CD14-positive monocyte (primary cell): ENCODE measurements around the gene STAT6. TPM values are rescaled to one million over a fixed set of nuclear protein-coding genes. Genes with fewer than 3 reads are reported as not detected.
"Not testable (repeated sequence)": the region's sequence is repeated elsewhere in the genome, so short reads cannot be mapped to it uniquely, and the experiment has no call there.

ENCODE experiments used
- DNase-seq, 3 donors: peaks; one replicate each; pipeline ENCODE4 v3.0.0-alpha.2; 2011 to 2022
- H2AFZ ChIP-seq: 2 replicates; pipeline ENCODE4 v1.6.0; 2012; ENCODE audit warnings: mild to moderate bottlenecking, low read depth, low read length, inconsistent platforms; ENCODE audit not compliant: insufficient read depth, poor library complexity, severe bottlenecking
- H3K27ac ChIP-seq, 2 donors: 1 replicate in 1 of 2; 2 replicates in 1 of 2; pipeline ENCODE4 v1.5.1; 2012 to 2013; ENCODE audit warnings: low read length in 2 of 2, control low read depth in 1 of 2, inconsistent platforms in 1 of 2, low read depth in 1 of 2, mild to moderate bottlenecking in 1 of 2
- H3K27me3 ChIP-seq, 2 donors: one replicate each; pipeline versions ENCODE4 v1.6.0 to v1.6.1; 2011 to 2013; ENCODE audit warnings: low read length in 2 of 2; ENCODE audit not compliant: control insufficient read depth in 2 of 2, insufficient read depth in 2 of 2
- H3K36me3 ChIP-seq, 2 donors: replicated peaks in 1 of 2; 1 replicate in 1 of 2; 2 replicates in 1 of 2; pipeline versions ENCODE4 v1.5.1 to v1.6.1; 2012 to 2013; ENCODE audit warnings: low read length in 2 of 2, control low read depth in 1 of 2, inconsistent platforms in 1 of 2, mild to moderate bottlenecking in 1 of 2; ENCODE audit not compliant: insufficient read depth in 2 of 2, control insufficient read depth in 1 of 2
- H3K4me1 ChIP-seq, 2 donors: 1 replicate in 1 of 2; 2 replicates in 1 of 2; pipeline versions ENCODE4 v1.5.1 to v1.6.1; 2012 to 2013; ENCODE audit warnings: low read length in 2 of 2, control low read depth in 1 of 2, inconsistent platforms in 1 of 2, mild to moderate bottlenecking in 1 of 2, moderate library complexity in 1 of 2; ENCODE audit not compliant: insufficient read depth in 2 of 2, control insufficient read depth in 1 of 2
- H3K4me2 ChIP-seq: replicated peaks from 2 replicates; pipeline ENCODE3; 2012; ENCODE audit warnings: low read length, moderate library complexity, mild to moderate bottlenecking; ENCODE audit not compliant: poor library complexity, severe bottlenecking; ENCODE audit errors: extremely low read depth
- H3K4me3 ChIP-seq, 3 experiments: fragments of 200-600 bp in 1 of 3; sonication (generic) in 1 of 3; replicated peaks in 1 of 3; 1 replicate in 2 of 3; 2 replicates in 1 of 3; pipeline ENCODE4 v1.5.1; 2011 to 2013; ENCODE audit warnings: low read length in 3 of 3, mild to moderate bottlenecking in 3 of 3, control low read depth in 2 of 3, low read depth in 2 of 3, inconsistent platforms in 1 of 3, moderate library complexity in 1 of 3
- H3K79me2 ChIP-seq: 2 replicates; pipeline ENCODE4 v1.6.0; 2012; ENCODE audit warnings: mild to moderate bottlenecking, control low read depth, inconsistent platforms, low read length, moderate library complexity; ENCODE audit not compliant: insufficient read depth
- H3K9ac ChIP-seq: 2 replicates; pipeline ENCODE4 v1.6.0; 2017; ENCODE audit warnings: low read length, mild to moderate bottlenecking; ENCODE audit not compliant: insufficient read depth, poor library complexity, severe bottlenecking
- H3K9me3 ChIP-seq, 2 donors: replicated peaks in 1 of 2; 1 replicate in 1 of 2; 2 replicates in 1 of 2; pipeline versions ENCODE4 v1.5.1 to v1.6.1; 2012 to 2013; ENCODE audit warnings: low read length in 2 of 2, control low read depth in 1 of 2; ENCODE audit not compliant: control insufficient read depth in 1 of 2, insufficient read depth in 1 of 2
- H4K20me1 ChIP-seq: 2 replicates; pipeline ENCODE4 v1.6.0; 2012; ENCODE audit warnings: mild to moderate bottlenecking, low read length, control low read depth, moderate library complexity; ENCODE audit not compliant: insufficient read depth
- H3K27ac Mint-ChIP-seq, 7 donors: one replicate each; pipeline ENCODE4 v1.8.0; 2020; ENCODE audit warnings: mild to moderate bottlenecking in 7 of 7, mixed read lengths in 7 of 7, moderate library complexity in 6 of 7, inconsistent platforms in 2 of 7
- H3K27me3 Mint-ChIP-seq, 3 donors: one replicate each; pipeline ENCODE4 v1.8.0; 2021 to 2022; ENCODE audit warnings: low read depth in 3 of 3, mild to moderate bottlenecking in 3 of 3, mixed read lengths in 3 of 3, moderate library complexity in 3 of 3, inconsistent platforms in 1 of 3
- H3K36me3 Mint-ChIP-seq, 2 donors: one replicate each; pipeline ENCODE4 v1.8.0; 2020; ENCODE audit warnings: mixed read lengths in 2 of 2, inconsistent platforms in 1 of 2, mild to moderate bottlenecking in 1 of 2
- H3K4me1 Mint-ChIP-seq: one replicate; pipeline ENCODE4 v1.8.0; 2020; ENCODE audit warnings: mild to moderate bottlenecking, mixed read lengths
- H3K4me3 Mint-ChIP-seq, 2 donors: one replicate each; pipeline ENCODE4 v1.8.0; 2020; ENCODE audit warnings: mild to moderate bottlenecking in 2 of 2, mixed read lengths in 2 of 2, moderate library complexity in 1 of 2
- H3K9me3 Mint-ChIP-seq, 7 donors: one replicate each; pipeline ENCODE4 v1.8.0; 2020 to 2022; ENCODE audit warnings: mixed read lengths in 7 of 7, mild to moderate bottlenecking in 6 of 7, moderate library complexity in 6 of 7, inconsistent platforms in 2 of 7
- WGBS: methylation state at CpG from one replicate; pipeline ENCODE4 v1.1.5; 2013; ENCODE audit warnings: missing lambda C conversion rate; ENCODE audit not compliant: insufficient coverage; 5-methylcytosine and 5-hydroxymethylcytosine counted together
- intact Hi-C, 2 donors: fragments of 100-400 bp; cut with micrococcal nuclease; formaldehyde crosslinking; loops; one replicate each; pipeline versions ENCODE4 v1.15.0 to v1.15.1; 2023
- polyA plus RNA-seq, 3 donors: library from polyadenylated mRNA; depleted of rRNA in 1 of 3; unstranded in 2 of 3; stranded (reverse) in 1 of 3; fragments of 300-500 nt in 2 of 3; fragments of >200 nt in 1 of 3; fragmentation: Illumina TruSeq in 2 of 3; gene quantifications; 1 replicate in 2 of 3; 2 replicates in 1 of 3; pipeline ENCODE4 v1.2.3, GENCODE V29; 2012 to 2021
- TF ChIP-seq, protein P1 (sequence below): fragments of 200-600 bp; IDR thresholded peaks from one replicate; pipeline ENCODE4 v1.8.0; 2022; ENCODE audit warnings: antibody characterized with exemption, mild to moderate bottlenecking

The STAT6 gene
- polyA plus RNA-seq, 3 donors = 132 to 637 (median 154) TPM

DNA sequence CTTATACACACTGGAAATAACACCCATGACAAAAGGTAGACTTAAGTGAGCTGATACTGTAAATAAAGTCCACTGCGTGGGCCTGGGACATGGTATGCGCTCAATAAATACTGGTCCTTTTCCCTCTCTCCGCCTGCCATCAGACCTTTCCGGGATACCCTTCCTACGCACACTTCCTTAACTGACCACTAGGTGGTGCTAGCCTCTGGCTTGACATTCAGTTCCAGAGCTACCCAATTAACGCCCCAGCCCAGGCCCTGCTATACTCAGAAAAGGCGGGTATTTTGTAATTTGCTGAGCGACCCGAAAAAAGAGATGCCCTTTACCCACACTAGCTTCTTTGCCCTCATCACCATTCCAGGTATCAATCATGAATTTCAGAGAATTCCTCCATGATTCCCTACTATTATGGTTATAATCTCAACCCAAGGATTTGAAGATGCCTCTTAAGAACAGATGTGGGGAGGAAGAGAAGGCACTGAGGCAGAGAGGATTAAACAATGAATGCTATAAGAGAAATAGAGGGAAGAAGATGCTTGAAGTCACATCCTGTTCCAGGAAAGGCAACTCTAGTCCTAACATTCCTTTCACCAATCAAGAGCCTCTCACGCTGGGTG, 13.2 kb upstream of the STAT6 start:
- 5% methylated on average over 9 of the region's 10 CpGs for WGBS

DNA sequence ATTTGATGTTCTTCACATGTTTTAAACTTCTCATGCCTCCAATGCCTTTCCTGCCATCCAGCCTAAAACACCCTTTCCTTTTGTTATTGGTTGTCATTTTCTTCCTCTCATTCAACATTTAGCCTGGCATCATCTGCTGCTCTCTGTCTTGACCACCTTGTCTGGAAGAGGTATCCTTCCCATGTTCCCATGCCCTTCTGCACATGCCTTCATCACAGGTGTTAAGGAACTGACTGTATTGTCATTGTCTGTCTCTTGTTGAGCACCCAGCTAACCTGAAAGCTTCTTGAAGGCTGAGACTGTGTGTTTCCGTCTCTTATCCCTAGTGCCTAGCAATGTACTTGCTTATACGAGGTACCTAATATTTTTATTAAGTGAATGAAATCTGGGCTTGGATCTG, 12.7 kb upstream of the STAT6 start:
- WGBS = no CpG with 5 or more reads among the region's 2 CpGs
- intact Hi-C loops = loop anchor here (1.0 to 5.0 kb wide), 2 partner anchors 48 to 52 kb away; no protein-coding TSS in a partner anchor

More for the DNA sequence above, 13.2 kb upstream of the STAT6 start:
- intact Hi-C loops = loop anchor here (1.0 to 5.0 kb wide), 2 partner anchors 48 to 52 kb away; no protein-coding TSS in a partner anchor
- Mint-ChIP-seq H3K27ac (peak overlapping the region in 1 of 7 donors; percentile 48), H3K27me3 (peaks cover 5 to 28% (median 24%) of the 10 kb centered on the region in 3 donors), H3K4me1 (peaks cover 16% of the 10 kb centered on the region), H3K9me3 (peaks cover 0 to 8% (median 3%) of the 10 kb centered on the region in 7 donors), H3K36me3 (peaks cover 0 to 1% of the 10 kb centered on the region in 2 donors), H3K4me3 (peak overlapping the region; percentile 34 to 54)
- Histone ChIP-seq H3K27ac (no peak overlapping the region), H3K79me2 (peaks cover 9% of the 10 kb centered on the region), H3K4me2 (no peak overlapping the region), H3K9ac (no peak overlapping the region), H4K20me1 (no peaks in the 10 kb centered on the region), H3K36me3 (no peaks in the 10 kb centered on the region), H3K27me3 (peaks cover 0 to 16% of the 10 kb centered on the region in 2 donors), H3K4me3 (no peak overlapping the region), H3K4me1 (peaks cover 13 to 21% of the 10 kb centered on the region in 2 donors), H2AFZ (no peak overlapping the region), H3K9me3 (peaks cover 0 to 3% of the 10 kb centered on the region in 2 donors)
- TF ChIP-seq, protein P1, sequence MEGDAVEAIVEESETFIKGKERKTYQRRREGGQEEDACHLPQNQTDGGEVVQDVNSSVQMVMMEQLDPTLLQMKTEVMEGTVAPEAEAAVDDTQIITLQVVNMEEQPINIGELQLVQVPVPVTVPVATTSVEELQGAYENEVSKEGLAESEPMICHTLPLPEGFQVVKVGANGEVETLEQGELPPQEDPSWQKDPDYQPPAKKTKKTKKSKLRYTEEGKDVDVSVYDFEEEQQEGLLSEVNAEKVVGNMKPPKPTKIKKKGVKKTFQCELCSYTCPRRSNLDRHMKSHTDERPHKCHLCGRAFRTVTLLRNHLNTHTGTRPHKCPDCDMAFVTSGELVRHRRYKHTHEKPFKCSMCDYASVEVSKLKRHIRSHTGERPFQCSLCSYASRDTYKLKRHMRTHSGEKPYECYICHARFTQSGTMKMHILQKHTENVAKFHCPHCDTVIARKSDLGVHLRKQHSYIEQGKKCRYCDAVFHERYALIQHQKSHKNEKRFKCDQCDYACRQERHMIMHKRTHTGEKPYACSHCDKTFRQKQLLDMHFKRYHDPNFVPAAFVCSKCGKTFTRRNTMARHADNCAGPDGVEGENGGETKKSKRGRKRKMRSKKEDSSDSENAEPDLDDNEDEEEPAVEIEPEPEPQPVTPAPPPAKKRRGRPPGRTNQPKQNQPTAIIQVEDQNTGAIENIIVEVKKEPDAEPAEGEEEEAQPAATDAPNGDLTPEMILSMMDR = peak; percentile 96
- peak; percentile 71 to 81 (median 78) for DNase-seq

DNA sequence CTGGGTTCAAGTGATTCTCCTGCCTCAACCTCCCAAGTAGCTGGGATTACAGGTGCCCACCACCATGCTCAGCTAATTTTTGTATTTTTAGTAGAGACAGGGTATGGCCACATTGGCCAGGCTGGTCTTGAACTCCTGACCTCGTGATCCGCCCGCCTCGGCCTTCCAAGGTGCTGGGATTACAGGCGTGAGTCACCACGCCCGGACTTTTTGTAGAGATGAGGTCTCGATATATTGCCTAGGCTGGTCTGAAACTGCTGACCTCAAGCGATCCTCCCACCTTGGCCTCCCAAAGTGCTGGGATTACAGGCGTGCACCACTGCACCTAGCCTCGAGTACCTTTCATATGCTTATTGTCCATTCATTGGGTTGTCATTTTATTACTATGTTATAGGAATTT, 9.6 kb upstream of the STAT6 start:
- not testable (repeated sequence) for H2AFZ ChIP-seq, H3K27me3 ChIP-seq, H3K9ac ChIP-seq, H3K27ac ChIP-seq, H3K9me3 Mint-ChIP-seq, H3K36me3 ChIP-seq, H3K27ac Mint-ChIP-seq, H3K79me2 ChIP-seq, H3K9me3 ChIP-seq, DNase-seq, H3K4me2 ChIP-seq, H4K20me1 ChIP-seq, H3K36me3 Mint-ChIP-seq, H3K4me3 ChIP-seq, H3K4me3 Mint-ChIP-seq
- Mint-ChIP-seq H3K4me1 (peaks cover 19% of the 10 kb centered on the region), H3K27me3 (peaks cover 5 to 17% (median 14%) of the 10 kb centered on the region in 3 donors)
- H3K4me1 ChIP-seq = peaks cover 19 to 23% of the 10 kb centered on the region in 2 donors
- intact Hi-C loops = loop anchor here in 1 of 2 donors (5.0 kb wide), 1 partner anchor 52 kb away; no protein-coding TSS in a partner anchor
- 98% methylated on average over 8 of the region's 11 CpGs for WGBS

More for the DNA sequence above, 12.7 kb upstream of the STAT6 start:
- TF ChIP-seq, protein P1 = no peak
- H4K20me1 ChIP-seq = no peaks in the 10 kb centered on the region
- H3K9me3 ChIP-seq = peaks cover 0 to 3% of the 10 kb centered on the region in 2 donors
- H3K27ac Mint-ChIP-seq = no peak overlapping the region
- H3K27me3 Mint-ChIP-seq = peaks cover 5 to 28% (median 24%) of the 10 kb centered on the region in 3 donors
- H2AFZ ChIP-seq = no peak overlapping the region
- peaks cover 18 to 27% of the 10 kb centered on the region in 2 donors for H3K4me1 ChIP-seq
- H3K4me3 Mint-ChIP-seq = no peak overlapping the region
- H3K79me2 ChIP-seq = peaks cover 3% of the 10 kb centered on the region
- H3K27ac ChIP-seq = no peak overlapping the region
- H3K36me3 Mint-ChIP-seq = peaks cover 0 to 1% of the 10 kb centered on the region in 2 donors
- peaks cover 0 to 16% of the 10 kb centered on the region in 2 donors for H3K27me3 ChIP-seq
- H3K9ac ChIP-seq = no peak overlapping the region
- DNase-seq = no peak
- H3K36me3 ChIP-seq = no peaks in the 10 kb centered on the region
- H3K4me3 ChIP-seq = no peak overlapping the region
- peaks cover 21% of the 10 kb centered on the region for H3K4me1 Mint-ChIP-seq
- H3K4me2 ChIP-seq = no peak overlapping the region
- H3K9me3 Mint-ChIP-seq = peaks cover 0 to 8% (median 3%) of the 10 kb centered on the region in 7 donors
